ENCODE results near the gene MVB12B. TPM values are rescaled to one million over a fixed set of nuclear protein-coding genes. Genes with fewer than 3 reads are reported as not detected.

The MVB12B gene
- polyA plus RNA-seq, 2 donors, result 2.1 to 2.4 TPM

- H3K36me3 ChIP-seq (ENCODE audit: control insufficient read depth in 2 of 2, insufficient read depth in 2 of 2, low read length in 1 of 2), result peaks cover 0 to 2% of the 10 kb centered on the region in 2 donors
- no peak overlapping the region for H3K27ac ChIP-seq (ENCODE audit: low read depth in 2 of 2, low read length in 1 of 2)
- WGBS, 2 donors, result 96 to 98% methylated on average over 2 of the region's 2 CpGs
- no peaks in the 10 kb centered on the region for H3K9me3 ChIP-seq (ENCODE audit: control insufficient read depth in 2 of 2, insufficient read depth in 1 of 2, low read depth in 1 of 2, low read length in 1 of 2)
- H3K4me3 ChIP-seq (ENCODE audit: low read depth in 1 of 2, low read length in 2 of 2), result no peak overlapping the region
- H3K4me1 ChIP-seq (ENCODE audit: control insufficient read depth in 2 of 2, insufficient read depth in 2 of 2, low read length in 1 of 2), result no peaks in the 10 kb centered on the region
- no peaks in the 10 kb centered on the region for H3K27me3 ChIP-seq (ENCODE audit: control insufficient read depth in 1 of 2, insufficient read depth in 2 of 2, low read length in 2 of 2)
Observed at GRCh38 chr9:126437701-126438100, 111.1 kb downstream of the MVB12B start.

DNA sequence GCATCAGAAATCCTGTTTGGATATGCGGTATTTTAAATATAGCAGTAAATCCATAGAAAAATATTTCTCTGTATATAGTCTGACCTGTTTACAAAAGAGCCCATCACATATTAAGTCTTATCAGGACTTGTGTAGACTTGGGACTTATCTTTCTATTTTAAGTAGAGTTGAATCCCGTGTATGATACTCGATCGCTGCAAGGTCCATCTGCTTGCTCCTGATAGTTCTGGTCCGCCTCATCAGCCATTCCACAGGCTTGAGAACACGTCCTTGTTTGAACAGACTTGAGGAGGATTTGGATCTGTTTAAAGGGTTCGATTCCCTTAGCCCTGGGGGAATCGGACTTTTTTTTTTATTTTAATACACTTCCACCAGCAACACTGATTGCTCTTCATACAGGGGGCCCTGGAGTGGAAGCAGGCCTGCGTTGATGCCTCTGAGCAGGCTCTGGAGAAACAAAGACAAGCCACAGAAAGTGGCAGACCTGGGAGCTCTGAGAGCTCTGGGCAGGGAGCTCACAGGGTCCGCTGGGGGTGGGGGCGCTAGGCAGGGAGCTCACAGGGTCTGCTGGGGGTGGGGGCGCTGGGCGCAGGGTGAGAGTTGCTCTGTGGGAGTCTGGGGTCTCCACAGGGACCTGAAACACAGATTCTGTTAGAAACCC, 112.2 kb downstream of the MVB12B start:
- Histone ChIP-seq H3K4me3 (ENCODE audit: low read depth in 1 of 2, low read length in 2 of 2) (no peak overlapping the region), H3K27me3 (ENCODE audit: control insufficient read depth in 1 of 2, insufficient read depth in 2 of 2, low read length in 2 of 2) (no peaks in the 10 kb centered on the region), H3K36me3 (ENCODE audit: control insufficient read depth in 2 of 2, insufficient read depth in 2 of 2, low read length in 1 of 2) (peaks cover 0 to 2% of the 10 kb centered on the region in 2 donors), H3K9me3 (ENCODE audit: control insufficient read depth in 2 of 2, insufficient read depth in 1 of 2, low read depth in 1 of 2, low read length in 1 of 2) (no peaks in the 10 kb centered on the region), H3K4me1 (ENCODE audit: control insufficient read depth in 2 of 2, insufficient read depth in 2 of 2, low read length in 1 of 2) (no peaks in the 10 kb centered on the region), H3K27ac (ENCODE audit: low read depth in 2 of 2, low read length in 1 of 2) (no peak overlapping the region)
- WGBS, 2 donors, result 87 to 89% methylated on average over 13 of the region's 13 CpGs

DNA sequence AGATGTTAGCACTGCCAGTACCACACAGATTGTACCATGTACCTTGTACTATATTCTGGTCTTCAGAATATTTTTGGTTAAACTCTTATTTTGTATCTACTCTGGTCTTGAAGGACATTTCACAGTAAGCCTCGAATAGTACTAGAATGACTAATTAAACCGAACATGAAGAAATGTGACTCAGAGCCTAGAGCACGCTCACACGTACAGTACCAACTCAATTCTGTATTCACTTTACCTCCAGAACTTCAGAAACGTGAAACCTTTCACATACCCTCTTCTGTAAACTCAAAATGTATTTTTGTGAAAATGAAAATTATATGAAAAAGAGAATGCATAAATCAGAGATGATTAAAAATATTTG, 112.8 kb downstream of the MVB12B start:
- no peak overlapping the region for H3K27ac ChIP-seq (ENCODE audit: low read depth in 2 of 2, low read length in 1 of 2)

GRCh38 chr9:126439883-126440653, 113.4 kb downstream of the MVB12B start:
- Histone ChIP-seq H3K9me3 (ENCODE audit: control insufficient read depth in 2 of 2, insufficient read depth in 1 of 2, low read depth in 1 of 2, low read length in 1 of 2) (no peaks in the 10 kb centered on the region), H3K4me1 (ENCODE audit: control insufficient read depth in 2 of 2, insufficient read depth in 2 of 2, low read length in 1 of 2) (no peaks in the 10 kb centered on the region), H3K27me3 (ENCODE audit: control insufficient read depth in 1 of 2, insufficient read depth in 2 of 2, low read length in 2 of 2) (no peaks in the 10 kb centered on the region), H3K36me3 (ENCODE audit: control insufficient read depth in 2 of 2, insufficient read depth in 2 of 2, low read length in 1 of 2) (peaks cover 0 to 2% of the 10 kb centered on the region in 2 donors), H3K27ac (ENCODE audit: low read depth in 2 of 2, low read length in 1 of 2) (no peak overlapping the region), H3K4me3 (ENCODE audit: low read depth in 1 of 2, low read length in 2 of 2) (no peak overlapping the region)
- 80 to 85% methylated on average over 16 of the region's 16 CpGs for WGBS, 2 donors

More for the DNA sequence above, 112.8 kb downstream of the MVB12B start:
- H3K4me1 ChIP-seq (ENCODE audit: control insufficient read depth in 2 of 2, insufficient read depth in 2 of 2, low read length in 1 of 2), result no peaks in the 10 kb centered on the region
- H3K4me3 ChIP-seq (ENCODE audit: low read depth in 1 of 2, low read length in 2 of 2), result no peak overlapping the region
- H3K9me3 ChIP-seq (ENCODE audit: control insufficient read depth in 2 of 2, insufficient read depth in 1 of 2, low read depth in 1 of 2, low read length in 1 of 2), result no peaks in the 10 kb centered on the region
- peaks cover 0 to 2% of the 10 kb centered on the region in 2 donors for H3K36me3 ChIP-seq (ENCODE audit: control insufficient read depth in 2 of 2, insufficient read depth in 2 of 2, low read length in 1 of 2)
- no peaks in the 10 kb centered on the region for H3K27me3 ChIP-seq (ENCODE audit: control insufficient read depth in 1 of 2, insufficient read depth in 2 of 2, low read length in 2 of 2)
- 64 to 67% methylated on average over 5 of the region's 5 CpGs for whole genome bisulfite sequencing, 2 donors

DNA sequence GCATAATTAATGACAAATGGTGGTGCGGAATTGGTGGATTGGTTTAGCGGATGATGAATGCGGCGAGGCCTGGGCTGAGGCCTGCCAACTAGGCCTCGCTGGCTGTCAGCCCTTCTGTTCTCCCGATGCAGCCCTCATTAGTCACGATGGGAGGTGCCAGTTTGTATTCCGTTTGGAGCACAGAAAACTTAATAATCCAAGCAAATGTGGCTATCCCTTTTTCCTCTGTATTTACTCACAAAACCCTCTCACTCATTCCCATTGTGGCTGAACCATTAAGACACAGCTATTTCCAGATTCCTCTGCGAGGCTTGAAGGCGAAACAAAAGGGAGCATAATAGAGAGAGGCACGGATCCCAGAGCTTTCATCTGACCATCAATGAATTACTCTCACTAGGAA, 114.3 kb downstream of the MVB12B start:
- Histone ChIP-seq H3K27ac (ENCODE audit: low read depth in 2 of 2, low read length in 1 of 2) (no peak overlapping the region), H3K36me3 (ENCODE audit: control insufficient read depth in 2 of 2, insufficient read depth in 2 of 2, low read length in 1 of 2) (no peaks in the 10 kb centered on the region), H3K4me3 (ENCODE audit: low read depth in 1 of 2, low read length in 2 of 2) (no peak overlapping the region), H3K9me3 (ENCODE audit: control insufficient read depth in 2 of 2, insufficient read depth in 1 of 2, low read depth in 1 of 2, low read length in 1 of 2) (no peaks in the 10 kb centered on the region), H3K27me3 (ENCODE audit: control insufficient read depth in 1 of 2, insufficient read depth in 2 of 2, low read length in 2 of 2) (no peaks in the 10 kb centered on the region), H3K4me1 (ENCODE audit: control insufficient read depth in 2 of 2, insufficient read depth in 2 of 2, low read length in 1 of 2) (no peaks in the 10 kb centered on the region)
- 74 to 80% methylated on average over 11 of the region's 11 CpGs for WGBS, 2 donors

DNA sequence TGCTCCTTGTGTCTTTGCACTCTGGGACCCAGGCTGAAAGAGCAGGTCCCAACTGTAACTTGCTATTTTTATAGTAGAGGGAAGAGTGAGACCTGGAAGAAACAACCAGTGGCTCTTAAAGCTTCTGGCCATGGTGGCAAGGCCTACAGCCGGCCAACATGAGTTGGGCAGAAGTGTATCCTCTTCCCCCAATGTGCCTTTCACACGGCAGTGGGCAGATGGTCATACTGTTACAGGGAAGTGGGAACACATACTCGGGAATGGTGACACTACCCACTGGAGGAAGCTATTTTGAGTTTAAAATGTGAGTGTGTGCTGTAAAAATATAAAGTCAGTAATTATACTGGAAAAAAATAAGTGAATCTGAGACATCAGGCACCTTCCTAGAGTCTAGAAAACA, 116.0 kb downstream of the MVB12B start:
- H3K4me3 ChIP-seq (ENCODE audit: low read depth in 1 of 2, low read length in 2 of 2), result no peak overlapping the region
- 93 to 95% methylated on average over 3 of the region's 3 CpGs for WGBS, 2 donors
- H3K9me3 ChIP-seq (ENCODE audit: control insufficient read depth in 2 of 2, insufficient read depth in 1 of 2, low read depth in 1 of 2, low read length in 1 of 2), result no peaks in the 10 kb centered on the region
- no peaks in the 10 kb centered on the region for H3K4me1 ChIP-seq (ENCODE audit: control insufficient read depth in 2 of 2, insufficient read depth in 2 of 2, low read length in 1 of 2)
- no peak overlapping the region for H3K27ac ChIP-seq (ENCODE audit: low read depth in 2 of 2, low read length in 1 of 2)
- H3K36me3 ChIP-seq (ENCODE audit: control insufficient read depth in 2 of 2, insufficient read depth in 2 of 2, low read length in 1 of 2), result no peaks in the 10 kb centered on the region
- H3K27me3 ChIP-seq (ENCODE audit: control insufficient read depth in 1 of 2, insufficient read depth in 2 of 2, low read length in 2 of 2), result no peaks in the 10 kb centered on the region

- H3K27ac ChIP-seq (ENCODE audit: low read depth in 2 of 2, low read length in 1 of 2), result no peak overlapping the region
- H3K4me1 ChIP-seq (ENCODE audit: control insufficient read depth in 2 of 2, insufficient read depth in 2 of 2, low read length in 1 of 2), result no peaks in the 10 kb centered on the region
- 69 to 88% methylated on average over 3 of the region's 3 CpGs for WGBS, 2 donors
- no peaks in the 10 kb centered on the region for H3K27me3 ChIP-seq (ENCODE audit: control insufficient read depth in 1 of 2, insufficient read depth in 2 of 2, low read length in 2 of 2)
- no peak overlapping the region for H3K4me3 ChIP-seq (ENCODE audit: low read depth in 1 of 2, low read length in 2 of 2)
- peaks cover 0 to 4% of the 10 kb centered on the region in 2 donors for H3K36me3 ChIP-seq (ENCODE audit: control insufficient read depth in 2 of 2, insufficient read depth in 2 of 2, low read length in 1 of 2)
- no peaks in the 10 kb centered on the region for H3K9me3 ChIP-seq (ENCODE audit: control insufficient read depth in 2 of 2, insufficient read depth in 1 of 2, low read depth in 1 of 2, low read length in 1 of 2)
Observed at GRCh38 chr9:126443144-126443543, 116.5 kb downstream of the MVB12B start.

- Histone ChIP-seq H3K4me3 (ENCODE audit: low read depth in 1 of 2, low read length in 2 of 2) (no peak overlapping the region), H3K27me3 (ENCODE audit: control insufficient read depth in 1 of 2, insufficient read depth in 2 of 2, low read length in 2 of 2) (no peaks in the 10 kb centered on the region), H3K36me3 (ENCODE audit: control insufficient read depth in 2 of 2, insufficient read depth in 2 of 2, low read length in 1 of 2) (peaks cover 4 to 6% of the 10 kb centered on the region in 2 donors), H3K4me1 (ENCODE audit: control insufficient read depth in 2 of 2, insufficient read depth in 2 of 2, low read length in 1 of 2) (no peaks in the 10 kb centered on the region), H3K9me3 (ENCODE audit: control insufficient read depth in 2 of 2, insufficient read depth in 1 of 2, low read depth in 1 of 2, low read length in 1 of 2) (no peaks in the 10 kb centered on the region), H3K27ac (ENCODE audit: low read depth in 2 of 2, low read length in 1 of 2) (no peak overlapping the region)
- 76 to 78% methylated on average over 2 of the region's 2 CpGs for WGBS, 2 donors
Observed at GRCh38 chr9:126448136-126448535, 121.5 kb downstream of the MVB12B start.

DNA sequence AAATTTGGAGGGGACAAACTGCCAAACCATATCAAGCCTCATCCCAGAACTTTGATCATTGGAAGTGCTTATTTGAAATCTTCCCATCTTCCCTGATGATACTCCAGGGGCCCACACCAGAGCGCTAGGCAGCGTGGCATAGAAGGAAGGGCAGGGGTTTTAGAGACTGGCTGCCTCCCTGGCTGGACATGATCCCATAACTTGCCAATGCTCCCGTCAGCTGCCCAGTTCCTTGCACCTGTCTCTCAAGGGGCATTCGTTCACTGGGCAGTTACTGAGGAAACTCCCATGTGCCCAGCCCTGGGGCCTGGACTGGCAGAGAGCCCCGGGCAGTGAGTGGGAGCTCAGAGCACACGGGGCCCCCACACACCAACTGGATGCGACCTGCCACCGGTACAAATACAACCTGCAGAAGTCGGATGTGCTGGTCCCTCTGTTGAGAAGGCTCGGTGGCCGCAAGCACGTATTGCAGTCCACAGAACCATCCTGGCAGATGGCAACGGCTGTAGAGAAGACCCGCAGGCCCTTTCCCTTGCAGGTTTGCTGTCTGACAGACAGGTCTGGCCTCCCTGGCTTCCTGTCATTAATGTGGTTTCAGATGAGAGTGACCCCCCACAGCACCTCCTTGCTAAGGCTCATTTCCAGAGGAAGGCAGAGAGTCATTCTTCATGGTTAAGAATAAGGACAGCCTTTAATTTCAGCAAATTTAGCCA, 122.4 kb downstream of the MVB12B start:
- H3K27ac ChIP-seq (ENCODE audit: low read depth in 2 of 2, low read length in 1 of 2), result no peak overlapping the region
- WGBS, 2 donors, result 94% methylated on average over 14 of the region's 14 CpGs
- no peaks in the 10 kb centered on the region for H3K4me1 ChIP-seq (ENCODE audit: control insufficient read depth in 2 of 2, insufficient read depth in 2 of 2, low read length in 1 of 2)
- H3K9me3 ChIP-seq (ENCODE audit: control insufficient read depth in 2 of 2, insufficient read depth in 1 of 2, low read depth in 1 of 2, low read length in 1 of 2), result no peaks in the 10 kb centered on the region
- H3K27me3 ChIP-seq (ENCODE audit: control insufficient read depth in 1 of 2, insufficient read depth in 2 of 2, low read length in 2 of 2), result no peaks in the 10 kb centered on the region
- no peak overlapping the region for H3K4me3 ChIP-seq (ENCODE audit: low read depth in 1 of 2, low read length in 2 of 2)
- H3K36me3 ChIP-seq (ENCODE audit: control insufficient read depth in 2 of 2, insufficient read depth in 2 of 2, low read length in 1 of 2), result peaks cover 4 to 8% of the 10 kb centered on the region in 2 donors
